ENCODE data around the gene LMX1A.

DNA sequence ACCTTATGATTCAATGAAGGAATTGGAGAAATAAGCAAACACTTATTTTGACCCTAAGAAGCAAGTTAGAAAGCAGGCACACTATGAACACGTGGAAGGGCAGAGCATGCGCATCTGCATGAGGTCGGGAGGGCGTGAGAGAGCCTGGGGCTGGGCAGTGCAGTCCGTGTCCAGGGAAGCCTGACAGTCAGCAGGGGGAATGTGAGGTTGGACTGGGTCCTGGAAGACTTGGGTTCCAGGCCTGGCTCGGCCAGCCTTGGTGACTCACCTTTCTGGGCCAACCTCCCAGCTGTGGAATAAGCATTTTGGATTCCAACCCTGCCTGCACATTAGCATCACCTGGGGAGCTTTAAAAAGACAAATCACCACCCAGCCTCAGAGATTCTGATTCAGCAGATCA lies 26.6 kb upstream of the LMX1A start:
- TF ChIP-seq, protein P1, sequence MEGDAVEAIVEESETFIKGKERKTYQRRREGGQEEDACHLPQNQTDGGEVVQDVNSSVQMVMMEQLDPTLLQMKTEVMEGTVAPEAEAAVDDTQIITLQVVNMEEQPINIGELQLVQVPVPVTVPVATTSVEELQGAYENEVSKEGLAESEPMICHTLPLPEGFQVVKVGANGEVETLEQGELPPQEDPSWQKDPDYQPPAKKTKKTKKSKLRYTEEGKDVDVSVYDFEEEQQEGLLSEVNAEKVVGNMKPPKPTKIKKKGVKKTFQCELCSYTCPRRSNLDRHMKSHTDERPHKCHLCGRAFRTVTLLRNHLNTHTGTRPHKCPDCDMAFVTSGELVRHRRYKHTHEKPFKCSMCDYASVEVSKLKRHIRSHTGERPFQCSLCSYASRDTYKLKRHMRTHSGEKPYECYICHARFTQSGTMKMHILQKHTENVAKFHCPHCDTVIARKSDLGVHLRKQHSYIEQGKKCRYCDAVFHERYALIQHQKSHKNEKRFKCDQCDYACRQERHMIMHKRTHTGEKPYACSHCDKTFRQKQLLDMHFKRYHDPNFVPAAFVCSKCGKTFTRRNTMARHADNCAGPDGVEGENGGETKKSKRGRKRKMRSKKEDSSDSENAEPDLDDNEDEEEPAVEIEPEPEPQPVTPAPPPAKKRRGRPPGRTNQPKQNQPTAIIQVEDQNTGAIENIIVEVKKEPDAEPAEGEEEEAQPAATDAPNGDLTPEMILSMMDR (IDR thresholded peaks at IDR 0.05): no peak
- no peak for TF ChIP-seq POLR2A (IDR thresholded peaks at IDR 0.05)

Measured in Peyer's patch (tissue), 4 donors.